GM13976 (cell line): Measurements from ENCODE around the gene ASXL1.
A peak's percentile ranks its signal among the peaks of the same experiment; 100 is the strongest.

ENCODE experiments used
- DNase-seq: peaks from one replicate; pipeline ENCODE4 v3.0.0; 2012; ENCODE audit warnings: low spot score
- CTCF ChIP-seq: IDR thresholded peaks from 2 replicates; pipeline ENCODE4 v1.5.1; 2012; ENCODE audit warnings: borderline replicate concordance, mild to moderate bottlenecking; ENCODE audit not compliant: insufficient read depth; ENCODE audit errors: extremely low read depth, missing control alignments, control extremely low read depth
- in situ Hi-C: fragments of 300-500 bp; cut with MboI; formaldehyde crosslinking; loops from one replicate; pipeline ENCODE4 v1.12.0; 2022; ENCODE audit warnings: low sequenced_read_pairs, mixed read lengths, inconsistent platforms; ENCODE audit not compliant: unreplicated experiment

The ASXL1 gene

DNA sequence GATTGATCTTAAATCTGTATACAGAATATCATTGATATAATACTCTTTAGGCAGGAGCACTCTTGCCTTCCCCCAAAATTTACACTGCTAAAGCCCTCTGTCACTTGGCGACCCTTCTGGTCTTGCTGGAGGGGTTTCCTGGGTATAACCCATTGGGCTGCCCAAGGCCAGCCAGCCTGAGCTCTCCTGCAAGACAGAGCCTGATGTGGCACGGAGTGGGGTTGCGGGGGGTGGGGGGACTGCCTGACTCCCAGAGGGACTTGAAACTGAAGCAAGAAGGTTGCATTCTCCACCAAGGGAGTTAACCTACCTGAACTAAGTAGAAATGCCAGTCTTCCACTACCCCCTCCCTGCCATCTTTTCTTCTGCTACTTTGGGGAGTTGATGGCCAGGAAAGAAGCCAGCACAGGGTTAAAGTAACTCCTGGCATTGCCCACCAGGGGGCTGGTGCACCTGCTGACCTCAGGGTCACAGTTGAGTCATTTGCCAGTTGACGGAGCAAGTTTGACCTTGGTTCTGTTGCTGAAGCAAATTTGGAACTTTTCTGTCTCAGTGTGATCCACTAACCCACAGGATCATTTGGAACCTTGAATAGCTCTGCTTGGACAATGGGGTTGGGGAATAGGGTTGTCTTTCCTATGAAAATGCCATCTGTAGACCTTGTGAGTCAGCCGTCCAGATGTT lies 79.4 kb downstream of the ASXL1 start:
- TF ChIP-seq CTCF: no peak
- DNase-seq: peak; percentile 23
- in situ Hi-C loops: no loop called here

GRCh38 chr20:32438331-32438858 lies 80.3 kb downstream of the ASXL1 start:
- no peak for TF ChIP-seq CTCF
- peak; percentile 3 for DNase-seq
- in situ Hi-C loops: no loop called here

- DNase-seq: no peak
- TF ChIP-seq CTCF: no peak
- in situ Hi-C loops: no loop called here
These were observed 81.2 kb downstream of the ASXL1 start for GRCh38 chr20:32439132-32439829.

DNA sequence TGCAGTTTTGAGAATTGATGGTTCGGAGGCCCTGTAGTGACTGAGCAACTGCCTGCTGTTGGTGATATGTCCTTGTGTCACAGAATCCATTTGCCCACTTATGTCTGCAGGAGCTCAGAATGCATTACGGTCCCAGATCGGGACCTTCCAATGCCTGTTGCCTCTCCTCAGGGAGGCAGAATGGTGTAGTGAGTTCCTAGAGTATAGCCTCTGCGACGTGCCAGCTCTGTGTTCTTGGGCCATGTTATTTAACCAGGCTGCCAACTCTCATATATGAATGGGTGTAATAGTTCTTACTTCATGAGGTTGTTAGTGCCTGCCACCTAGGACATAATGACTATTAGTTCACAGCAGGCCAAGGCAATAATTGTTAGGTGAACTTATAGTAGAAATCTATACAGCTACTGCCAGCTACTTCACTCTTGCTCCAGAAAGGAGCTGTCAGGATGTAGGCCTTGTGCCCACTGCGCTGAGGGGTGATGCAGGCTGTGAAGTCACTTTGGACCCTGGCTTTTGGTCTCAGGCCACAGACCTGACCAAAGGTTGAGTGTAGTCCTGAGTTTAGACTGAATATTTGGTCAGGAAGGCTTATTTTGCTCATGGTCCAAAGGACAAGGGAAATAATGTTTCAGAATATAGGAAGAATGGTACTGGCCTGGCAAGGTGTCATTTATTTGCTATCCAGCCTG lies 82.1 kb downstream of the ASXL1 start:
- no peak for TF ChIP-seq CTCF
- no peak for DNase-seq
- in situ Hi-C loops: no loop called here

DNA sequence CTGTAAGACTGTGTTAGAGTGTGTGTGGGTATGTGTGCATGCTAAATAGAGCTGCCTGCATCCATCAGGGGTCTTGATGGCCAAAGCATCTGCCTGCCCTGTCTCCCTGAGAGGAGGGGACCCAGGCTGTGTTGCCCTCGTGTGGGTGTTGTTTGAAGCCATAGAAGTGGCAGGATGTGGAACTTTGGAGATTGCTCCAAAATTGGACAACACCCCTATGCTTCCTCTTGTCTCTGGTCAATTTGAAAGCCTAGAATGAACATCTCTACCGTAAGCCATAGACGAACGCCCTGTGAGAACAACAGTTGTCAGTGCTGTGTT lies 82.6 kb downstream of the ASXL1 start:
- TF ChIP-seq CTCF: no peak
- DNase-seq: no peak
- in situ Hi-C loops: no loop called here

DNA sequence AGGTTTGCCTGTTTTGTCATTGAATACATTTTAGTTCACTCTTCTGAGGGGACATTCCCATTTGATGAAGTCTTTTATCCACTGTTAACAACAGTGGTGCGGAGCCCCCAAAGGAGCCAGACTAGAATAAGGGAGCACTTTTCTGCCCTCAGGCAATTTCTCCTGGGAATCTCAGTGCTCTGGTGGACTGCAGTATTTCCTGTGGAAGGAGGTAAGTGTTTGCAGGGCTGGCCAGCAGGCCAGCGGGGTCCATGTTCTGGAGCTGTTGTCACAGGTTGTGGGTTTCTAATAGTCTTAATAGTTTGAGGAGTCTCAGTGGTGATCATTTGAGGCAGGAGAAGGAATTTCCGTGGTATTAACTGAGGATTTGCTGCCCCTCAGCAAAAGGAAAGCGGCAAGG lies 83.5 kb downstream of the ASXL1 start:
- in situ Hi-C loops: no loop called here
- no peak for TF ChIP-seq CTCF
- no peak for DNase-seq
